ENCODE results near the gene TMEM120B.

Gene TMEM120B

DNA sequence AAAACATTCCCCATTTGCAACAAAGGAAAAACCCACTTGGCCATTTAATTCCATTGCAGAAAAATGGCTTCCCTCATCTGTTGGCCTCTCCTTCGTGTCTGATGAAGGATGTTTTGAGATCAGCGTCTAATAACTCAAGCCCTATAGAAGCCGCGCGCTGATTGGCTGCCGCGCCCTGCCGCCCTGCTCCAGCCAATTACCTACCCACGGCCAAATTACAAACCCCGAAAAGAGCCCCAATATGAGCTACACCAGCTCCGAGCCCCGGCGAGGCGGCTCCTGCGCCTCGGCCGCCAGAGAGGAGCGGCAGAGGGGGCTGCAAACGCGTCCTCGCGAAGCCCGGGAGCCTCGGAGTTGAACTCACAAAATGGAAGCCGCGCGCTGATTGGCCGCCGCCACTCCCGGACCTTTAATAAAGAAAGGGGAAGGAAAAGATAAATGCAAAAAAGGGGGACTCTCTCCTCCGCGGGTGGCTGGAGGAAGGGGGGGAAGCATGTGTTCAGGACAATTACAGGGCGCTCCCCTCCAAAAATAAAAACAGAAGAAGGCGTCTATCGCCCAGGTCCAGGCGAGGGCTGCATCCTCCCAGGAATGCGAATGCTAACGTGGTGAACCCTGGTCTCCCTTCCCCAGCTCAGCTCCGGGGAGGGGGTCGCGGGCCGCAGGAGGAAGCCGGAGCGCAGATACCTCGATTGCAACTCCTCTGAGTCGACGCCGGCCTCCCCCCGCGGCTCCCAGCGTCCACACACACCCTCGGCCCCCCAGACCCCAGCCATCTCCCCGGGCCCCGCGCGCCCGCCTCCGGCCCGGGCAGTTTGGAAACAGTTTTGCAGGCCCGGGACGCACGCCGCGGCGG is 90.5 kb downstream of the TMEM120B start:
- no peaks in the 10 kb centered on the region for H3K9me3 ChIP-seq (ENCODE audit: severe bottlenecking)
- DNase-seq: peak; percentile 90
- H3K27ac ChIP-seq: peak overlapping the region; percentile 100

DNA sequence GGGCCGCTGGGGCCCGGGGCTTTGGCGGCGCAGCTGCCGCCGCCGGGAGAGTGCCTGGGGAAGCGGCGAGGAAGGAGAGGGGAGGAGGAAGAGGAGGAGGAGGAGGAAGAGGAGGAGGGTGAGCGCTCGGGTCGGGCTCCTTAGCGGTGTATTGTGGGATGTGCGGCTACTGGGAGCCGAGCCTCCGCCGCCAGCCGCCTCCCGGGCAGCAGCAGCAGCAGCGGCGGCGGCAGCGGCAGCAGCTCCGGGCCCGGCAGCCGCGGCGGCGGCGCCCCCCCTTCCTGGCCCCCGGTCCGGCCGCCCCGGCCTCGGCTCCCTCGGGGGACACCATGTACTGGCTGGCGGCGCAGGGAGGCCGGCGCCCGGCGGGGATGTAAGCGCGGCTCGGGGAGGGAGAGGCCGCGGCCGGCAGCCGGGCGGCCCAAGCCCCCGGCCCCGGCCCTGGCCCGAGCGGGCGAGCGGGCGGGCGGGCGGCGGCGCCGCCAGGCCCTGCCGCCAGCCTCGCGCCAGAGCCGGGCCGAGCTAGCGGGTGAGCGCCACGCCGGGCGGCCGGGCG is 91.4 kb downstream of the TMEM120B start, which contains the start of gene SETD1B:
Gene SETD1B (plus strand): TSS at position 149 of the 556 bp plus-strand sequence. CDS start 729 bp downstream, outside the sequence.
- H3K4me3 ChIP-seq (ENCODE audit: low read depth, low read length): peak within 1 kb of the TSS; percentile 84
- peaks cover 24% of the 10 kb centered on the region for H3K36me3 ChIP-seq
- TF ChIP-seq, protein P1, sequence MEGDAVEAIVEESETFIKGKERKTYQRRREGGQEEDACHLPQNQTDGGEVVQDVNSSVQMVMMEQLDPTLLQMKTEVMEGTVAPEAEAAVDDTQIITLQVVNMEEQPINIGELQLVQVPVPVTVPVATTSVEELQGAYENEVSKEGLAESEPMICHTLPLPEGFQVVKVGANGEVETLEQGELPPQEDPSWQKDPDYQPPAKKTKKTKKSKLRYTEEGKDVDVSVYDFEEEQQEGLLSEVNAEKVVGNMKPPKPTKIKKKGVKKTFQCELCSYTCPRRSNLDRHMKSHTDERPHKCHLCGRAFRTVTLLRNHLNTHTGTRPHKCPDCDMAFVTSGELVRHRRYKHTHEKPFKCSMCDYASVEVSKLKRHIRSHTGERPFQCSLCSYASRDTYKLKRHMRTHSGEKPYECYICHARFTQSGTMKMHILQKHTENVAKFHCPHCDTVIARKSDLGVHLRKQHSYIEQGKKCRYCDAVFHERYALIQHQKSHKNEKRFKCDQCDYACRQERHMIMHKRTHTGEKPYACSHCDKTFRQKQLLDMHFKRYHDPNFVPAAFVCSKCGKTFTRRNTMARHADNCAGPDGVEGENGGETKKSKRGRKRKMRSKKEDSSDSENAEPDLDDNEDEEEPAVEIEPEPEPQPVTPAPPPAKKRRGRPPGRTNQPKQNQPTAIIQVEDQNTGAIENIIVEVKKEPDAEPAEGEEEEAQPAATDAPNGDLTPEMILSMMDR (IDR thresholded peaks at IDR 0.05; ENCODE audit: low read depth, low read length): no peak
- peak; percentile 47 for DNase-seq
- no peaks in the 10 kb centered on the region for H3K9me3 ChIP-seq (ENCODE audit: severe bottlenecking)
- peak within 1 kb of the TSS; percentile 100 for H3K27ac ChIP-seq
- H3K27me3 ChIP-seq (ENCODE audit: insufficient read depth, low read depth, severe bottlenecking): no peaks in the 10 kb centered on the region

More for the DNA sequence above, 90.5 kb downstream of the TMEM120B start:
- Histone ChIP-seq H3K4me3 (ENCODE audit: low read depth, low read length) (peak overlapping the region; percentile 51), H3K36me3 (peaks cover 22% of the 10 kb centered on the region), H3K27me3 (ENCODE audit: insufficient read depth, low read depth, severe bottlenecking) (no peaks in the 10 kb centered on the region)
- TF ChIP-seq, protein P1 (IDR thresholded peaks at IDR 0.05; ENCODE audit: low read depth, low read length): no peak

DNA sequence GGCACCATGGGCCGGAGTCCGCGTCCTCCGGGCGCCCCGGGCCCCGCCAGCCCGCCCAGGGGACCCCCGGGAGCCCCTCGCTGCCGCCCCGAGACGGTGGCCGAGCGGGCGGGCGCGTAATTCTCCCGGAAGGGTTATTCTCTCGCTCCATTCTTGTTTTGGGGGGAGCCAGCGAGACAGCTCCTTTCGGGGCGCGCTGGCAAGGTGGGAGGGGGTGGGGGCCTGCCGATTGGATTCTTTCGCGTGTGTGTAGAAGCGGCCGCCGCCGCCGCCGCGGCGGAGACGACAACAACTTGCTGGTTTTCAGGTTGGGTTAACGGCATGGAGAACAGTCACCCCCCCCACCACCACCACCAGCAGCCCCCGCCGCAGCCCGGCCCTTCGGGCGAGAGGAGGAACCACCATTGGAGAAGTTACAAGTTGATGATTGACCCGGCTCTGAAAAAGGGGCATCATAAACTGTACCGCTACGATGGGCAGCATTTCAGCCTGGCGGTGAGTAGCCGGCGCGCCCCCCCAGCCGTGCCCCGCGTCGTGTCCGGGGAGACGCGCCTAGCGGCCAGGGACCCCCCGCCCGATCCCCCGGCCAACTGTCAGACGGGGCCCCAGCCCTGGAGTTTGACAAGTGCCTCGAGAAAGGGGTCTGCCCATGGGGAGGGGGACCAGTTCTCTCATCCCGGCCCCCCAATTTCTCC is 92.0 kb downstream of the TMEM120B start:
- peak overlapping the region; percentile 83 for H3K27ac ChIP-seq
- no peak for DNase-seq
- TF ChIP-seq, protein P1 (IDR thresholded peaks at IDR 0.05; ENCODE audit: low read depth, low read length): no peak
- no peaks in the 10 kb centered on the region for H3K27me3 ChIP-seq (ENCODE audit: insufficient read depth, low read depth, severe bottlenecking)
- H3K4me3 ChIP-seq (ENCODE audit: low read depth, low read length): peak overlapping the region; percentile 84
- no peaks in the 10 kb centered on the region for H3K9me3 ChIP-seq (ENCODE audit: severe bottlenecking)
- peaks cover 28% of the 10 kb centered on the region for H3K36me3 ChIP-seq

DNA sequence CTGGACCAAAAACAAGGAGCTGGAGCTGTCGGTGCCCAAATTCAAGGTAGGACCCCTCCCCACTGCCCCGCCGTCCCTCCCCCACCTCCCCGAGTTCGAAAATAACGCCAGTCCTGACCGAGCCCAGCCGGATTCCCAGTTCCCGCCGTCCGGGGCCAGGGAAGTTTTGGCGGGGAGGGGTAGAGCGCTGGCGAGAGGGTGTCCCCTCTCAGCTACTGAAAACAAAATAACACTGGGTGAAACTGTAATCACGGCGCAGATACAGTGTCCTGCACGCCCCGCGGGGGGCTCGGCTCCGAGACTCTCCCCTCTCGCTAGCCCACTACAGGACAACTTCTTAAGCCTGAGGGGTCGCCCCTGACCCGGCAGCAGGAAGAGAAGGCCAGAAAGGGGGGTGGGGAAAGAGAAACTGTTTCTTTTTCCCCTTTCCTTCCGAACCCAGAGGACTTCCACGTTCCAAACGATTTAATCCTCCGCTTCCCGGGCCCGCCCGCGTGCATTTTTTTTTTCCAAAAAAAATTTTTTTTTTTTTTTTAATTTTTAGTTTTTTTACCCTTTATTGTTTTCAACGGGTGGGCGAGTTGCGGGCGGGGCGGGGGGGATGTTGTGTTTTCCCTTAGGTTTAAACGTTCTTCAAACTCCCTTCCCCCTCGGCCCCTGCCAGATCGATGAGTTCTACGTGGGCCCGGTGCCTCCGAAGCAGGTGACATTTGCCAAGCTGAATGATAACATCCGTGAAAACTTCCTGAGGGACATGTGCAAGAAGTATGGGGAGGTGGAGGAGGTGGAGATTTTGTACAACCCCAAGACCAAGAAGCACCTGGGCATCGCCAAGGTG is 92.8 kb downstream of the TMEM120B start:
- H3K27me3 ChIP-seq (ENCODE audit: insufficient read depth, low read depth, severe bottlenecking): no peaks in the 10 kb centered on the region
- H3K4me3 ChIP-seq (ENCODE audit: low read depth, low read length): peak overlapping the region; percentile 84
- no peak for DNase-seq
- TF ChIP-seq, protein P1 (IDR thresholded peaks at IDR 0.05; ENCODE audit: low read depth, low read length): no peak
- H3K9me3 ChIP-seq (ENCODE audit: severe bottlenecking): no peaks in the 10 kb centered on the region
- peak overlapping the region; percentile 83 for H3K27ac ChIP-seq
- H3K36me3 ChIP-seq: peaks cover 37% of the 10 kb centered on the region

DNA sequence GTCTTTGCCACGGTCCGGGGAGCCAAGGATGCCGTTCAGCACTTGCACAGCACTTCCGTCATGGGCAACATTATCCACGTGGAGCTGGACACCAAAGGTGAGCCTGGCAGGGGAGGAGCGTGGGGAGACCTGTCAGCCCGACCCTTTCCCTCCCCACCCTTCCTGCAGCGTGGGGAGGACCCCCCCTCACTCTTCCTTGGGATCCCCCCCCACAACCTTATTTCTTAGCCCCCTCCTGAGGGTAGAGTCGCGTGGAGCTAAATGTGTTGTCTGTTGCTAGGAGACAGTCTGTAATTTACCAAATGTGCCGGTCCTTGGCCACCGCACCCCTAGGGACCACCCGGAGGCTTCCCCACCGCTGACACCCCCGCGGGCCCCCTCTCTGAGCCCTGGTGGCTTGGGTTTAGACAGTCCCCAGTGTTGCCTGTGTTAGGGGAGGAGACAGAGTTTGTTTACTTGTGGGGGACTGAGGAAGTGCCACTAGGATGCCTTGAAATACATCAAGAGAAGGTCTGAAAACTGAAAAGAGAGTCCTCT is 93.5 kb downstream of the TMEM120B start:
- H3K36me3 ChIP-seq: peaks cover 44% of the 10 kb centered on the region
- TF ChIP-seq, protein P1 (IDR thresholded peaks at IDR 0.05; ENCODE audit: low read depth, low read length): no peak
- no peak for DNase-seq
- no peaks in the 10 kb centered on the region for H3K9me3 ChIP-seq (ENCODE audit: severe bottlenecking)
- peak overlapping the region; percentile 84 for H3K4me3 ChIP-seq (ENCODE audit: low read depth, low read length)
- H3K27me3 ChIP-seq (ENCODE audit: insufficient read depth, low read depth, severe bottlenecking): no peaks in the 10 kb centered on the region
- H3K27ac ChIP-seq: no peak overlapping the region

Measured in WERI-Rb-1 (cell line).